Muscle layer of colon (tissue), 2 donors: Measurements from ENCODE around the gene HDAC6.
"Not testable (repeated sequence)": the region's sequence is repeated elsewhere in the genome, so short reads cannot be mapped to it uniquely, and the experiment has no call there.

Source experiments
- H3K27ac ChIP-seq: one replicate; pipeline ENCODE4 v1.7.0; 2013; ENCODE audit warnings: low read depth, mild to moderate bottlenecking, low read length, moderate library complexity
- H3K27me3 ChIP-seq, 2 donors: one replicate each; pipeline ENCODE4 v1.7.0; 2013; ENCODE audit warnings: low read length in 2 of 2, mild to moderate bottlenecking in 2 of 2; ENCODE audit not compliant: insufficient read depth in 2 of 2, control insufficient read depth in 1 of 2
- H3K36me3 ChIP-seq: one replicate; pipeline ENCODE4 v1.7.0; 2013; ENCODE audit warnings: mild to moderate bottlenecking, low read length; ENCODE audit not compliant: insufficient read depth
- H3K4me1 ChIP-seq: one replicate; pipeline ENCODE4 v1.7.0; 2013; ENCODE audit warnings: mild to moderate bottlenecking, low read length; ENCODE audit not compliant: insufficient read depth
- H3K4me3 ChIP-seq, 2 donors: one replicate each; pipeline ENCODE4 v1.7.0; 2013; ENCODE audit warnings: low read length in 2 of 2, low read depth in 1 of 2, mild to moderate bottlenecking in 1 of 2, moderate library complexity in 1 of 2
- H3K9ac ChIP-seq: one replicate; pipeline ENCODE4 v1.7.0; 2013; ENCODE audit warnings: low read length
- H3K9me3 ChIP-seq: one replicate; pipeline ENCODE4 v1.7.0; 2013; ENCODE audit warnings: mild to moderate bottlenecking, low read length
- donor health status: abdominal sarcoma.
- donor health status: Adenocarcinoma of cecum.

The HDAC6 gene

DNA sequence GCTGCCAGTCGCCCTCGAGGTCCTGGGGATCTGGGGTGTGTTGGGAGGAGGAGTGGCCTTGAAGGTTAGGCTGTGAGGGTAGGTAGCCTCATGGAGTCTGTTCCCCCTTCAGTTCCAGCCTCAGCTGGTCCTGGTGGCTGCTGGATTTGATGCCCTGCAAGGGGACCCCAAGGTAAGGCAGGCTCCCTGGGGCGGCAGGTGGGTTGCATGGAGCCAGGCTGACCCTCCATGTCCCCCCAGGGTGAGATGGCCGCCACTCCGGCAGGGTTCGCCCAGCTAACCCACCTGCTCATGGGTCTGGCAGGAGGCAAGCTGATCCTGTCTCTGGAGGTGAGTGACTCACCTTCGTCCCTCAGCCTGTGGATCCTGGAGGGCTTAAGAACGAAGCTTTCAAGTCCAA is 12.9 kb downstream of the HDAC6 start:
- peaks cover 24% of the 10 kb centered on the region for H3K36me3 ChIP-seq
- no peak overlapping the region for H3K9ac ChIP-seq
- H3K4me1 ChIP-seq, result no peaks in the 10 kb centered on the region
- H3K27ac ChIP-seq, result no peak overlapping the region
- no peaks in the 10 kb centered on the region for H3K9me3 ChIP-seq
- H3K4me3 ChIP-seq, result no peak overlapping the region
- H3K27me3 ChIP-seq, result peaks cover 0 to 5% of the 10 kb centered on the region in 2 donors

GRCh38 chrX:48815266-48815665 is 13.4 kb downstream of the HDAC6 start:
- Histone ChIP-seq H3K9me3 (no peaks in the 10 kb centered on the region), H3K4me1 (no peaks in the 10 kb centered on the region), H3K9ac (no peak overlapping the region), H3K4me3 (no peak overlapping the region), H3K27ac (no peak overlapping the region), H3K27me3 (peaks cover 0 to 5% of the 10 kb centered on the region in 2 donors), H3K36me3 (peaks cover 27% of the 10 kb centered on the region)

GRCh38 chrX:48816014-48816810 is 14.3 kb downstream of the HDAC6 start:
- no peaks in the 10 kb centered on the region for H3K9me3 ChIP-seq
- no peak overlapping the region for H3K9ac ChIP-seq
- H3K36me3 ChIP-seq, result peaks cover 28% of the 10 kb centered on the region
- no peaks in the 10 kb centered on the region for H3K4me1 ChIP-seq
- peaks cover 0 to 5% of the 10 kb centered on the region in 2 donors for H3K27me3 ChIP-seq
- no peak overlapping the region for H3K4me3 ChIP-seq
- H3K27ac ChIP-seq, result no peak overlapping the region

DNA sequence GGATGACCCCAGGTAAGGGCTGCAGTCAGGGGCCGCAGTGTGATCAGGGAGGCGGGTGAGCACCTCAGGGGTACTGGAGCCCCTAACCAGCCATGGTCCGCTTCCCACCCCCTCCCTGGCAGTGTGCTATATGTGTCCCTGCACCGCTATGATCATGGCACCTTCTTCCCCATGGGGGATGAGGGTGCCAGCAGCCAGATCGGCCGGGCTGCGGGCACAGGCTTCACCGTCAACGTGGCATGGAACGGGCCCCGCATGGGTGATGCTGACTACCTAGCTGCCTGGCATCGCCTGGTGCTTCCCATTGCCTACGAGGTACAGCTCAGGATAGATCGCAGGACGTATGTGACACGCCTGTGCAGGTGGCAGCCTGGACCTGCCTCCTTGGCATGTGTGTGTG is 16.2 kb downstream of the HDAC6 start:
- Histone ChIP-seq H3K36me3 (peaks cover 40% of the 10 kb centered on the region), H3K9ac (no peak overlapping the region), H3K27me3 (peaks cover 0 to 5% of the 10 kb centered on the region in 2 donors), H3K4me1 (no peaks in the 10 kb centered on the region), H3K9me3 (no peaks in the 10 kb centered on the region), H3K27ac (no peak overlapping the region), H3K4me3 (no peak overlapping the region)

GRCh38 chrX:48818866-48819265 is 17.0 kb downstream of the HDAC6 start:
- Histone ChIP-seq H3K36me3 (peaks cover 42% of the 10 kb centered on the region), H3K4me1 (no peaks in the 10 kb centered on the region), H3K4me3 (no peak overlapping the region), H3K9me3 (no peaks in the 10 kb centered on the region), H3K27ac (no peak overlapping the region), H3K9ac (no peak overlapping the region), H3K27me3 (peaks cover 0 to 5% of the 10 kb centered on the region in 2 donors)

DNA sequence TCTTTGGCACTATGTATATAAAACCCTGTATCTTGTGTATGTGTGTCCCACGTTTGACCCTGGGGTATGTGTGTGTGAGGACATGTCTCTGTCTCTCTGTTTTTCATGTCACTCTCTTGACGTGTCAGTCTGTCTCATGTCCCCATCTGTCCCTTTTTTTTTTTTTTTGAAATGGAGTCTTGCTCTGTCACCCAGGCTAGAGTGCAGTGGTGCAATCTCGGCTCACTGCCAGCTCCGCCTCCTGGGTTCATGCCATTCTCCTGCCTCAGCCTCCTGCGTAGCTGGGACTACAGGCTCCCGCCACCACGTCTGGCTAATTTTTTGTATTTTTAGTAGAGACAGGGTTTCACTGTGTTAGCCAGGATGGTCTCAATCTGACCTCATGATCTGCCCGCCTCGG is 17.5 kb downstream of the HDAC6 start:
- not testable (repeated sequence) for H3K9me3 ChIP-seq, H3K27ac ChIP-seq, H3K9ac ChIP-seq, H3K4me3 ChIP-seq, H3K4me1 ChIP-seq, H3K27me3 ChIP-seq
- peaks cover 40% of the 10 kb centered on the region for H3K36me3 ChIP-seq

GRCh38 chrX:48823053-48823452 is 21.2 kb downstream of the HDAC6 start:
- no peak overlapping the region for H3K27ac ChIP-seq
- H3K36me3 ChIP-seq, result peaks cover 32% of the 10 kb centered on the region
- H3K27me3 ChIP-seq, result no peaks in the 10 kb centered on the region
- no peaks in the 10 kb centered on the region for H3K4me1 ChIP-seq
- no peak overlapping the region for H3K4me3 ChIP-seq
- H3K9ac ChIP-seq, result no peak overlapping the region
- no peaks in the 10 kb centered on the region for H3K9me3 ChIP-seq

- H3K9ac ChIP-seq, result no peak overlapping the region
- peaks cover 25% of the 10 kb centered on the region for H3K36me3 ChIP-seq
- H3K4me1 ChIP-seq, result no peaks in the 10 kb centered on the region
- no peak overlapping the region for H3K27ac ChIP-seq
- no peaks in the 10 kb centered on the region for H3K27me3 ChIP-seq
- no peak overlapping the region for H3K4me3 ChIP-seq
- H3K9me3 ChIP-seq, result no peaks in the 10 kb centered on the region
Observed at GRCh38 chrX:48824066-48824465, 22.2 kb downstream of the HDAC6 start.

- Histone ChIP-seq H3K4me1 (no peaks in the 10 kb centered on the region), H3K27me3 (peaks cover 0 to 9% of the 10 kb centered on the region in 2 donors), H3K4me3 (no peak within 1 kb of the TSS), H3K36me3 (peaks cover 21% of the 10 kb centered on the region), H3K9ac (no peak within 1 kb of the TSS), H3K9me3 (no peaks in the 10 kb centered on the region), H3K27ac (no peak within 1 kb of the TSS)
Observed at GRCh38 chrX:48826135-48826875, 24.4 kb downstream of the HDAC6 start, which contains the start of gene ERAS. TSS of gene ERAS (plus strand) at chrX:48826513. CDS start at chrX:48829124, 2,611 bp downstream.

- Histone ChIP-seq H3K9me3 (no peaks in the 10 kb centered on the region), H3K36me3 (peaks cover 16% of the 10 kb centered on the region), H3K9ac (no peak overlapping the region), H3K27me3 (peaks cover 0 to 17% of the 10 kb centered on the region in 2 donors), H3K27ac (no peak overlapping the region), H3K4me3 (no peak overlapping the region), H3K4me1 (no peaks in the 10 kb centered on the region)
Observed at GRCh38 chrX:48826876-48827653, 25.2 kb downstream of the HDAC6 start.

GRCh38 chrX:48827654-48827968 is 25.7 kb downstream of the HDAC6 start:
- no peak overlapping the region for H3K9ac ChIP-seq
- no peaks in the 10 kb centered on the region for H3K9me3 ChIP-seq
- H3K27me3 ChIP-seq, result peaks cover 5 to 22% of the 10 kb centered on the region in 2 donors
- peaks cover 11% of the 10 kb centered on the region for H3K36me3 ChIP-seq
- H3K4me3 ChIP-seq, result no peak overlapping the region
- H3K27ac ChIP-seq, result no peak overlapping the region
- no peaks in the 10 kb centered on the region for H3K4me1 ChIP-seq
